NCI-H774 (cell line): Measurements from ENCODE around the gene PPP5C.
"Not testable (repeated sequence)": the region's sequence is repeated elsewhere in the genome, so short reads cannot be mapped to it uniquely, and the experiment has no call there.

ENCODE experiments used
- DNase-seq: peaks from one replicate; lab custom pipeline; 2025; lab: John Stamatoyannopoulos, UW

Gene PPP5C

DNA sequence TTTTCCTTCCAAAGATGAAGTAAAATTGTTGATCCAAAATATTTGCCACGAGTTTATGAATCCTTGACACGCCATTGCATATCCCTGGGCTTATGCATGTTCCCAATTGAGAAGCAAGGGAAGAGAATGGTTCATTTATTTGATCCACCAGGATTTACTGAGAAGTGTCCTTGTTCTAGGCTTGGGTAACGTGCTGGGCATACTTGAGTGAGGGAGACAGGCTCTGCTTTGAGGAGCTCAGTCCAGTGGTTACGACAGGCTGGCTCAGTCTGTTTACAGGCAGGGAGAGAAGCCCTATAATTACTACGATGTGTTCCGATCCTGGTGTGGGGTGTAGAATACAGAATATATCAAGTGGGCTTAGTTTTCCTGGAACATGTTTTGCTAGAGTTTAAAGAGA, 88.1 kb downstream of the PPP5C start:
- no peak for DNase-seq

DNA sequence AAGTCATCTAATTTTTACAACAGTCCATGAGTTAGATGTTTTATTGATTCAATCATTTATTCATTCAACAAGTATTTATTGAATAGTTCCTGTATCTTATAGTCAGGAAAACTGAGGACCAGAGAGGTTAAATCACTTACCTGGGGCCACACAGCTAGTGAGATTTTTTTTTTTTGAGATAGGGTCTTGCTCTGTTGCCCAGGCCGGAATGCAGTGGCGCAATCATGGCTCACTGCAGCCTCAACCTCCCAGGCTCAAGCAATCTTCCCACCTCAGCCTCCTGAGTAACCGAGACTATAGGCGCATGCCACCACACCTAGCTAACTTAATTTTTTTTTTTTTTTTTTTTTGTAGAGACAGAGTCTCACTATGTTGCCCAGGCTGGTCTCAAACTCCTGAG, 88.8 kb downstream of the PPP5C start:
- DNase-seq = not testable (repeated sequence)
